Mesothelial cell of epicardium (in vitro differentiated cells): ENCODE data around the gene NR6A1. TPM values are rescaled to one million over a fixed set of nuclear protein-coding genes. Genes with fewer than 3 reads are reported as not detected.

ENCODE experiments used
- DNase-seq, 2 experiments: peaks; one replicate each; pipeline ENCODE4 v3.0.0; 2021; ENCODE audit warnings: low spot score in 2 of 2; ENCODE audit not compliant: unreplicated experiment in 2 of 2
- H3K27ac Mint-ChIP-seq: 2 replicates; pipeline ENCODE4 v1.8.0; 2021; ENCODE audit warnings: mixed read lengths
- H3K27me3 Mint-ChIP-seq: 2 replicates; pipeline ENCODE4 v1.8.0; 2021; ENCODE audit warnings: low read depth, mixed read lengths
- H3K36me3 Mint-ChIP-seq: 2 replicates; pipeline ENCODE4 v1.8.0; 2021; ENCODE audit warnings: mixed read lengths
- H3K4me1 Mint-ChIP-seq: 2 replicates; pipeline ENCODE4 v1.8.0; 2021; ENCODE audit warnings: mixed read lengths
- H3K4me3 Mint-ChIP-seq: 2 replicates; pipeline ENCODE4 v1.8.0; 2021; ENCODE audit warnings: mild to moderate bottlenecking, moderate library complexity, mixed read lengths
- H3K9me3 Mint-ChIP-seq: 2 replicates; pipeline ENCODE4 v1.8.0; 2021; ENCODE audit warnings: mixed read lengths
- CTCF ChIP-seq: fragments of 200-600 bp; sonication (generic); IDR thresholded peaks from one replicate; pipeline ENCODE4 v1.5.0; 2021; ENCODE audit warnings: antibody characterized with exemption; ENCODE audit not compliant: unreplicated experiment
- total RNA-seq: library from RNA; stranded (reverse); gene quantifications from 3 replicates; pipeline ENCODE4 v1.2.1, GENCODE V29; 2021

Gene NR6A1
- total RNA-seq, 1 donor from 2014 or later = 5.9 TPM

GRCh38 chr9:124758061-124758460 lies 13.1 kb downstream of the NR6A1 start:
- H3K36me3 Mint-ChIP-seq = no peaks in the 10 kb centered on the region
- H3K9me3 Mint-ChIP-seq = peaks cover 4% of the 10 kb centered on the region
- no peak for TF ChIP-seq CTCF
- H3K4me3 Mint-ChIP-seq = peak overlapping the region; percentile 56
- H3K27me3 Mint-ChIP-seq = no peaks in the 10 kb centered on the region
- H3K4me1 Mint-ChIP-seq = peaks cover 54% of the 10 kb centered on the region
- no peak for DNase-seq
- H3K27ac Mint-ChIP-seq = peak overlapping the region; percentile 80

DNA sequence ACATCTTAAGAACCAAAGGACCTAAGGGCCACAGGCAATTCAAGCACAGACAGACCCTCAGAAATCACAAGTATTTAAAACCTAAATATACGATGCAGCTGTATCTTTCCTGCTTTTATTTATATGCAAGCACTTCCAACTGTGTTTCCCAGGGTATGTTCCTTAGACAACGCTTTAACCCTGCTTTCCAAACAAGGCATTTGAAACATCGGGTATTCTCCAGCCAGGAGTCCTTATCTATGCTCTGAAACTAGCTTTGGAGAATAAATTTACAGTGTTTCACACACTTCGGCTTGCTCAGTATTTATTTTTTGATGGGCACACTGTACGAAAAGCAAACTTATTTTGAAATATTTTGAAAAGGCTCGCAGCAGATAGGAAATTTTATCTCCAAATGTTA lies 13.5 kb downstream of the NR6A1 start:
- TF ChIP-seq CTCF = no peak
- peak overlapping the region; percentile 56 for H3K4me3 Mint-ChIP-seq
- H3K4me1 Mint-ChIP-seq = peaks cover 57% of the 10 kb centered on the region
- no peaks in the 10 kb centered on the region for H3K27me3 Mint-ChIP-seq
- H3K27ac Mint-ChIP-seq = peak overlapping the region; percentile 80
- no peaks in the 10 kb centered on the region for H3K36me3 Mint-ChIP-seq
- peaks cover 4% of the 10 kb centered on the region for H3K9me3 Mint-ChIP-seq
- DNase-seq = no peak

DNA sequence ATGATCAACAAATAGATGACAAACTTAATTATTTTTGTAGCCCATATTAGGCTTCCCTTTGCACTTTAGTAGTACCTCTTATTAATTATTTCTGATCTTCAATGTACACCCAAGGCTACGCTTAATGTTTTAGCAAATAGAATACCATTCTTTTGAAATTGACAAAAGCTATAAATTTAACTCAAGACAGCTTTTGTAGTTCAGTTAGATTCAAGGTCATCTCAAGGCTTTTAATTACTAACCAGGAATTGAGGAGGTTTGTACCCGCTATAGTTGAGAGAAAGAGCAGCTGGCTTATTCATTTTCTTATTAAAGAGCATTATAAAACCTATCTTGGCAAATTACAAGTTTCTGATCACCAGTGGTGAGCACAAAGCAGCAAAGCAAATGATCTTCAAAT lies 15.1 kb downstream of the NR6A1 start:
- DNase-seq = no peak
- Mint-ChIP-seq H3K9me3 (no peaks in the 10 kb centered on the region), H3K4me3 (no peak overlapping the region), H3K4me1 (peaks cover 57% of the 10 kb centered on the region), H3K36me3 (no peaks in the 10 kb centered on the region), H3K27me3 (no peaks in the 10 kb centered on the region), H3K27ac (no peak overlapping the region)
- no peak for TF ChIP-seq CTCF

DNA sequence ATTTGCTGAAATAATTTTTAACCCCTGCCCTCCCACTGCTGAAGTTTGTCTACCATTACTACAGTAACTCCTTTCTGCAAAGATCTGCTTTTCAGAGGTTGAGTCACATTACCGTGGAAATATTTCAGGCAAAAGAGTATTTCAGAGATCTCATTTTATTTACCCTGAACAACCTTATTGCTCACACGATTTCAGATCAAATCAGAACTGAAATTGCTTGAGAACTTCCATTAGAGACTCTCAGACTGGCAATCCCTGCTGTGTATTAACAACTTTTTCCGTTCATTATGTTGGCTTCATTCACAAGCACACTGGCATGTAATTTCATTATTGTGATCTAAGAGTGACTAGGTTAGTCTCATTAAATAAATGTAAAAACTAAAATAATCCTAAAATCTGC lies 16.1 kb downstream of the NR6A1 start:
- no peak overlapping the region for H3K27ac Mint-ChIP-seq
- TF ChIP-seq CTCF = no peak
- peaks cover 57% of the 10 kb centered on the region for H3K4me1 Mint-ChIP-seq
- no peak for DNase-seq
- no peaks in the 10 kb centered on the region for H3K36me3 Mint-ChIP-seq
- no peak overlapping the region for H3K4me3 Mint-ChIP-seq
- no peaks in the 10 kb centered on the region for H3K9me3 Mint-ChIP-seq
- H3K27me3 Mint-ChIP-seq = no peaks in the 10 kb centered on the region

DNA sequence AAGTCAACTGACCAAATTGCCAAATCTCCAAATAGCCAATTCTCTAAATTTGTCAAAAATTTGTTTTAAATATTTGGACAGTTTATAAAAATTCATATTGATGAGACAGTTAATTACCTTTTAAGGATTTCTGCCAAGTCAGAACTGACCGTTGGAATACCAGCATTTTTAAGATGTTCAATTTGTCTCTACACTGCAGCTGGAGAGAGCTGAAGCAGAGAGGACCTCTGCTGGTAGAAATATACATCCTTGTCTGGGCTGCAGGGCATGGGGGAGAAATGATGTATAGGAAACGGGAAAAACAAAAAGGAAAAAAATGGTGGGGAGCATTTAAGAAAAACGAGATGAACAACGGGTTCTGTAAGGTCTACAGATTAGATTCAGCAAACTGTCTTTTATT lies 16.8 kb downstream of the NR6A1 start:
- no peak overlapping the region for H3K27ac Mint-ChIP-seq
- H3K4me1 Mint-ChIP-seq = peaks cover 55% of the 10 kb centered on the region

More for the DNA sequence above, 16.8 kb downstream of the NR6A1 start:
- no peak for DNase-seq
- Mint-ChIP-seq H3K9me3 (no peaks in the 10 kb centered on the region), H3K4me3 (no peak overlapping the region), H3K27me3 (no peaks in the 10 kb centered on the region), H3K36me3 (no peaks in the 10 kb centered on the region)
- TF ChIP-seq CTCF = no peak
